Tibial nerve (tissue), 4 donors: ENCODE data around the gene NKX6-1.

Experiments used
- EP300 ChIP-seq, 2 donors: sonication (generic); formaldehyde crosslinking; IDR thresholded peaks; one replicate each; pipeline ENCODE4 v1.6.1; 2017; ENCODE audit warnings: antibody characterized with exemption in 2 of 2, mild to moderate bottlenecking in 1 of 2
- POLR2A ChIP-seq, 2 donors: fragments of 450-650 bp; IDR thresholded peaks; one replicate each; pipeline ENCODE4 v1.6.1; 2017; ENCODE audit warnings: antibody characterized with exemption in 2 of 2, mild to moderate bottlenecking in 2 of 2, moderate library complexity in 2 of 2
- TF ChIP-seq, protein P1 (sequence below), 5 experiments: fragments of 200-600 bp in 3 of 5; fragments of 450-650 bp in 2 of 5; sonication (generic) in 3 of 5; IDR thresholded peaks; one replicate each; pipeline ENCODE4 v1.5.1; 2016 to 2019; ENCODE audit warnings: antibody characterized with exemption in 5 of 5, mild to moderate bottlenecking in 3 of 5, moderate library complexity in 2 of 5

DNA sequence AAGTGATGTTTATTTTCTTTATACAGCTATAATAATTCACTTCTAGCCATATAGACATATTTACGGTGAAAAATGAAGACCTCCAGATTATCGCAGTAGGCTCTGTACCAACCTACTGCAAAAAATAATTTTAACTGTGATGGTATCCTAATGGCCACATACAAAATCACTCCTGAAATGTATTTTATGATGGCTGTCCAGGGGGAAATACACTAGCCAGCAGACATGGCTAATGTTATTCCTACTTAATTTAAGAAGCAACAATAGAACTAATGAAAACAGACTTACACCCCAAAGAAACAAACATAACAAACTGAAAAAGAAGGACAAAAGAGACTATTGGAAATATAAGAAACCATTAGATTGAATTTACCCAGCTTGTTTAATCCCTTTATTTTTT lies 4.6 kb downstream of the NKX6-1 start:
- TF ChIP-seq EP300 (IDR thresholded peaks at IDR 0.05) (no peak), POLR2A (IDR thresholded peaks at IDR 0.05) (no peak)
- TF ChIP-seq, protein P1, sequence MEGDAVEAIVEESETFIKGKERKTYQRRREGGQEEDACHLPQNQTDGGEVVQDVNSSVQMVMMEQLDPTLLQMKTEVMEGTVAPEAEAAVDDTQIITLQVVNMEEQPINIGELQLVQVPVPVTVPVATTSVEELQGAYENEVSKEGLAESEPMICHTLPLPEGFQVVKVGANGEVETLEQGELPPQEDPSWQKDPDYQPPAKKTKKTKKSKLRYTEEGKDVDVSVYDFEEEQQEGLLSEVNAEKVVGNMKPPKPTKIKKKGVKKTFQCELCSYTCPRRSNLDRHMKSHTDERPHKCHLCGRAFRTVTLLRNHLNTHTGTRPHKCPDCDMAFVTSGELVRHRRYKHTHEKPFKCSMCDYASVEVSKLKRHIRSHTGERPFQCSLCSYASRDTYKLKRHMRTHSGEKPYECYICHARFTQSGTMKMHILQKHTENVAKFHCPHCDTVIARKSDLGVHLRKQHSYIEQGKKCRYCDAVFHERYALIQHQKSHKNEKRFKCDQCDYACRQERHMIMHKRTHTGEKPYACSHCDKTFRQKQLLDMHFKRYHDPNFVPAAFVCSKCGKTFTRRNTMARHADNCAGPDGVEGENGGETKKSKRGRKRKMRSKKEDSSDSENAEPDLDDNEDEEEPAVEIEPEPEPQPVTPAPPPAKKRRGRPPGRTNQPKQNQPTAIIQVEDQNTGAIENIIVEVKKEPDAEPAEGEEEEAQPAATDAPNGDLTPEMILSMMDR (IDR thresholded peaks at IDR 0.05): no peak
